IMR-90 (cell line): ENCODE measurements around the gene GFY. TPM values are rescaled to one million over a fixed set of nuclear protein-coding genes. Genes with fewer than 3 reads are reported as not detected.
A peak's percentile ranks its signal among the peaks of the same experiment; 100 is the strongest.

ENCODE experiments used
- ATAC-seq: fragments of 200-7000 bp; cut with Tn5 transposase; 2 replicates; pipeline ENCODE4 v1.9.1; 2020; ENCODE audit warnings: low read depth, mild to moderate bottlenecking, moderate library complexity
- BruUV-seq: library from RNA; stranded (reverse); fragments of 400-500 nt; replicated peaks from 2 replicates; lab custom pipeline; 2021; lab: Mats Ljungman, UMichigan
- CTCF ChIA-PET: fragments of 300-600 bp; formaldehyde crosslinking; extraction: SDS; loops from one replicate; lab custom pipeline; 2021; ENCODE audit warnings: antibody characterized with exemption; lab: Yijun Ruan, JAX
- POLR2A ChIA-PET: fragments of 300-600 bp; sonication (Branson Sonifier 250); formaldehyde crosslinking; loops from one replicate; lab custom pipeline; 2022; ENCODE audit warnings: antibody characterized with exemption; ENCODE audit not compliant: unreplicated experiment; lab: Charles Lee
- DNase-seq: peaks from one replicate; pipeline ENCODE4 v3.0.0; 2013
- H2AFZ ChIP-seq: replicated peaks from 2 replicates; pipeline ENCODE3; 2013; ENCODE audit warnings: low read length, mild to moderate bottlenecking; ENCODE audit not compliant: poor library complexity
- H2AK5ac ChIP-seq: 2 replicates; pipeline ENCODE4 v1.6.1; 2013; ENCODE audit warnings: low read depth, low read length, inconsistent platforms
- H2AK9ac ChIP-seq: replicated peaks from 2 replicates; pipeline ENCODE3; 2013; ENCODE audit warnings: mild to moderate bottlenecking, low read depth, low read length, moderate library complexity; ENCODE audit not compliant: poor library complexity
- H2BK120ac ChIP-seq: 2 replicates; pipeline ENCODE4 v1.6.1; 2013; ENCODE audit warnings: low read depth, low read length, inconsistent platforms
- H2BK15ac ChIP-seq: 3 replicates; pipeline ENCODE4 v1.6.1; 2013; ENCODE audit warnings: low read depth, low read length, inconsistent platforms
- H2BK20ac ChIP-seq: 2 replicates; pipeline ENCODE4 v1.6.1; 2013; ENCODE audit warnings: low read depth, mild to moderate bottlenecking, inconsistent platforms, low read length, moderate library complexity
- H2BK5ac ChIP-seq: 2 replicates; pipeline ENCODE4 v1.6.1; 2013; ENCODE audit warnings: mild to moderate bottlenecking, low read depth, low read length, inconsistent platforms; ENCODE audit not compliant: poor library complexity, severe bottlenecking
- H3K14ac ChIP-seq: replicated peaks from 2 replicates; pipeline ENCODE4 v1.6.1; 2013; ENCODE audit warnings: low read depth, low read length, inconsistent platforms
- H3K18ac ChIP-seq: 2 replicates; pipeline ENCODE4 v1.6.1; 2013; ENCODE audit warnings: low read depth, low read length, control low read depth
- H3K23ac ChIP-seq: 2 replicates; pipeline ENCODE4 v1.6.1; 2013; ENCODE audit warnings: low read depth, low read length, inconsistent platforms
- H3K27ac ChIP-seq: 2 replicates; pipeline ENCODE4 v1.5.1; 2013; ENCODE audit warnings: mild to moderate bottlenecking, control low read depth, low read length; ENCODE audit not compliant: insufficient read depth
- H3K27me3 ChIP-seq: 2 replicates; pipeline ENCODE4 v1.6.1; 2013; ENCODE audit warnings: low read length; ENCODE audit not compliant: control insufficient read depth, insufficient read depth
- H3K36me3 ChIP-seq: 2 replicates; pipeline ENCODE4 v1.6.1; 2013; ENCODE audit warnings: low read length, mixed read lengths; ENCODE audit not compliant: control insufficient read depth, insufficient read depth
- H3K4ac ChIP-seq: 2 replicates; pipeline ENCODE4 v1.6.1; 2013; ENCODE audit warnings: low read depth, low read length, inconsistent platforms
- H3K4me1 ChIP-seq: 2 replicates; pipeline ENCODE4 v1.6.1; 2013; ENCODE audit warnings: low read length, mixed read lengths; ENCODE audit not compliant: control insufficient read depth, insufficient read depth
- H3K4me2 ChIP-seq: 2 replicates; pipeline ENCODE4 v1.6.1; 2013; ENCODE audit warnings: low read depth, mild to moderate bottlenecking, control low read depth, low read length, moderate library complexity
- H3K4me3 ChIP-seq: 2 replicates; pipeline ENCODE4 v1.5.1; 2013; ENCODE audit warnings: low read depth, mild to moderate bottlenecking, control low read depth, low read length, moderate library complexity; ENCODE audit not compliant: insufficient read depth
- H3K56ac ChIP-seq: 2 replicates; pipeline ENCODE4 v1.6.1; 2013; ENCODE audit warnings: low read length, inconsistent platforms; ENCODE audit not compliant: insufficient read depth; ENCODE audit errors: extremely low read depth
- H3K79me1 ChIP-seq, 2 experiments: 2 replicates each; pipeline ENCODE4 v1.6.1; 2013; ENCODE audit warnings: low read length in 2 of 2, inconsistent platforms in 1 of 2, low read depth in 1 of 2
- H3K9ac ChIP-seq: 2 replicates; pipeline ENCODE4 v1.6.1; 2013; ENCODE audit warnings: low read depth, low read length, control low read depth
- H3K9me1 ChIP-seq: 2 replicates; pipeline ENCODE4 v1.6.1; 2013; ENCODE audit warnings: low read length, inconsistent platforms; ENCODE audit not compliant: insufficient read depth
- H3K9me3 ChIP-seq: 2 replicates; pipeline ENCODE4 v1.6.1; 2013; ENCODE audit warnings: low read length; ENCODE audit not compliant: control insufficient read depth, insufficient read depth
- H4K20me1 ChIP-seq: 2 replicates; pipeline ENCODE4 v1.6.1; 2013; ENCODE audit warnings: low read length, inconsistent platforms; ENCODE audit not compliant: insufficient read depth
- H4K5ac ChIP-seq: 2 replicates; pipeline ENCODE4 v1.6.1; 2013; ENCODE audit warnings: mild to moderate bottlenecking, low read depth, low read length, control low read depth
- H4K8ac ChIP-seq, 2 experiments: 2 replicates each; pipeline ENCODE4 v1.6.1; 2013; ENCODE audit warnings: low read depth in 2 of 2, low read length in 2 of 2, control low read depth in 1 of 2, inconsistent platforms in 1 of 2
- H4K91ac ChIP-seq: 2 replicates; pipeline ENCODE4 v1.6.1; 2013; ENCODE audit warnings: low read depth, low read length, inconsistent platforms; ENCODE audit not compliant: insufficient read depth
- CEBPB ChIP-seq: IDR thresholded peaks from 2 replicates; pipeline ENCODE4 v1.6.1; 2012; ENCODE audit warnings: low read depth, low read length, improper control_type of control experiment
- CHD1 ChIP-seq: IDR thresholded peaks from 2 replicates; pipeline ENCODE4 v1.6.1; 2012; ENCODE audit warnings: low read depth, low read length, improper control_type of control experiment
- CTCF ChIP-seq: conservative IDR thresholded peaks from 2 replicates; pipeline ENCODE4 v1.5.1; 2012; ENCODE audit warnings: mild to moderate bottlenecking, low read depth, low read length, improper control_type of control experiment
- ELK1 ChIP-seq: fragments of 150-350 bp; IDR thresholded peaks from 2 replicates; pipeline ENCODE4 v1.6.1; 2016; ENCODE audit warnings: low read depth, mild to moderate bottlenecking, low read length, moderate library complexity, borderline replicate concordance
- FOS ChIP-seq: fragments of 150-350 bp; IDR thresholded peaks from 2 replicates; pipeline ENCODE4 v1.6.1; 2016; ENCODE audit warnings: low read depth, low read length
- MAFK ChIP-seq: IDR thresholded peaks from 2 replicates; pipeline ENCODE4 v1.6.1; 2012; ENCODE audit warnings: low read depth, low read length, improper control_type of control experiment
- MAZ ChIP-seq: IDR thresholded peaks from 2 replicates; pipeline ENCODE4 v1.6.1; 2012; ENCODE audit warnings: low read depth, mild to moderate bottlenecking, low read length, improper control_type of control experiment, moderate library complexity, borderline replicate concordance
- MXI1 ChIP-seq: IDR thresholded peaks from 2 replicates; pipeline ENCODE4 v1.6.1; 2012; ENCODE audit warnings: low read depth, mild to moderate bottlenecking, low read length, moderate library complexity, borderline replicate concordance
- NFE2L2 ChIP-seq: fragments of 150-350 bp; IDR thresholded peaks from 2 replicates; pipeline ENCODE4 v1.6.1; 2016; ENCODE audit warnings: low read depth, mild to moderate bottlenecking, low read length
- POLR2A ChIP-seq: IDR thresholded peaks from 2 replicates; pipeline ENCODE4 v1.6.1; 2012; ENCODE audit warnings: mild to moderate bottlenecking, low read depth, low read length
- RCOR1 ChIP-seq: IDR thresholded peaks from 2 replicates; pipeline ENCODE4 v1.6.1; 2012; ENCODE audit warnings: mild to moderate bottlenecking, low read length, improper control_type of control experiment; ENCODE audit not compliant: insufficient replicate concordance
- RFX5 ChIP-seq: IDR thresholded peaks from 2 replicates; pipeline ENCODE4 v1.8.0; 2012; ENCODE audit warnings: low read depth, mild to moderate bottlenecking, low read length, moderate library complexity
- SMC3 ChIP-seq: fragments of 150-350 bp; IDR thresholded peaks from 2 replicates; pipeline ENCODE4 v1.6.1; 2016; ENCODE audit warnings: low read depth, mild to moderate bottlenecking, antibody characterized with exemption, low read length, moderate library complexity
- USF2 ChIP-seq: fragments of 150-350 bp; IDR thresholded peaks from 2 replicates; pipeline ENCODE4 v1.6.1; 2017; ENCODE audit warnings: mild to moderate bottlenecking, antibody characterized with exemption, low read length, low read depth
- WGBS, 2 experiments: methylation state at CpG; one replicate each; pipeline versions ENCODE4 v1.1.5 to v1.1.7; 2013; ENCODE audit warnings: missing lambda C conversion rate in 2 of 2; ENCODE audit not compliant: insufficient read length in 1 of 2; ENCODE audit errors: extremely low coverage in 2 of 2; 5-methylcytosine and 5-hydroxymethylcytosine counted together
- dilution Hi-C: fragments of 300-500 bp; cut with HindIII; formaldehyde crosslinking; loops from one replicate; pipeline ENCODE4 v1.14.3; 2018; ENCODE audit warnings: low sequenced_read_pairs; ENCODE audit not compliant: unreplicated experiment
- in situ Hi-C: fragments of 300-500 bp; cut with MboI; formaldehyde crosslinking; loops from 3 replicates; pipeline ENCODE4 v1.14.3; 2019; ENCODE audit warnings: low sequenced_read_pairs, inconsistent platforms, mixed read lengths
- intact Hi-C: fragments of 100-400 bp; cut with micrococcal nuclease; formaldehyde crosslinking; loops from 2 replicates; pipeline ENCODE4 v1.10.0; 2022
- polyA plus RNA-seq, 3 experiments: library from polyadenylated mRNA; depleted of rRNA; stranded (reverse); fragments of >200 nt; gene quantifications; 2 replicates each; pipeline ENCODE4 v1.2.3, GENCODE V29; 2012; ENCODE audit warnings: low replicate concordance in 1 of 3
- total RNA-seq: library from RNA; depleted of rRNA; stranded (reverse); fragments of >200 nt; gene quantifications from 2 replicates; pipeline ENCODE4 v1.2.3, GENCODE V29; 2012

Gene GFY
- total and polyA plus RNA-seq, 2 of the 4 experiments (the other 2 are of a cell fraction), result not detected

GRCh38 chr19:49413348-49413747, 11.8 kb upstream of the GFY start:
- Histone ChIP-seq H4K20me1 (no peaks in the 10 kb centered on the region), H3K4me3 (no peak overlapping the region), H2AFZ (no peak overlapping the region), H4K91ac (no peak overlapping the region), H3K9me1 (no peaks in the 10 kb centered on the region), H2BK5ac (no peak overlapping the region), H2BK15ac (no peak overlapping the region), H3K9me3 (no peaks in the 10 kb centered on the region), H3K4me1 (no peaks in the 10 kb centered on the region), H2AK9ac (no peak overlapping the region), H4K5ac (no peak overlapping the region), H3K27ac (no peak overlapping the region), H2BK120ac (no peak overlapping the region), H3K27me3 (peaks cover 61% of the 10 kb centered on the region), H2BK20ac (no peak overlapping the region), H3K4me2 (no peak overlapping the region), H3K9ac (no peak overlapping the region), H3K79me1 (no peaks in the 10 kb centered on the region), H3K23ac (peak overlapping the region; percentile 24; the same call in 1 of the 2 replicates), H4K8ac (no peak overlapping the region), H3K18ac (no peak overlapping the region), H3K56ac (no peak overlapping the region), H3K4ac (no peak overlapping the region), H2AK5ac (no peak overlapping the region), H3K36me3 (no peaks in the 10 kb centered on the region), H3K14ac (no peak overlapping the region)
- ATAC-seq, result peak; percentile 37; the same call in 1 of the 2 replicates
- WGBS, 2 experiments, result 60% methylated on average over 4 of the region's 9 CpGs; no CpG with 5 or more reads in 1 of the 2 experiments
- no peak for TF ChIP-seq RFX5
- TF ChIP-seq CEBPB, result no peak
- TF ChIP-seq SMC3, result no peak
- no peak for TF ChIP-seq MXI1
- no peak for TF ChIP-seq CHD1
- TF ChIP-seq POLR2A, result no peak
- no peak for TF ChIP-seq CTCF
- TF ChIP-seq MAFK, result no peak
- no peak for TF ChIP-seq FOS
- no peak for TF ChIP-seq RCOR1
- TF ChIP-seq USF2, result no peak
- no peak for TF ChIP-seq ELK1
- no peak for TF ChIP-seq MAZ
- TF ChIP-seq NFE2L2, result no peak
- in situ Hi-C loops, result no loop called here
- DNase-seq, result peak; percentile 31
- no TSS peak for BruUV-seq
- dilution Hi-C loops, result no loop called here
- CTCF ChIA-PET, result no interaction called here
- POLR2A ChIA-PET, result no interaction called here
- intact Hi-C loops, result no loop called here
